Measurements from ENCODE around the gene SQSTM1. TPM values are rescaled to one million over a fixed set of nuclear protein-coding genes. Genes with fewer than 3 reads are reported as not detected.

SQSTM1 gene
- total and polyA plus RNA-seq, 10 donors: 105 to 328 (median 276) TPM

DNA sequence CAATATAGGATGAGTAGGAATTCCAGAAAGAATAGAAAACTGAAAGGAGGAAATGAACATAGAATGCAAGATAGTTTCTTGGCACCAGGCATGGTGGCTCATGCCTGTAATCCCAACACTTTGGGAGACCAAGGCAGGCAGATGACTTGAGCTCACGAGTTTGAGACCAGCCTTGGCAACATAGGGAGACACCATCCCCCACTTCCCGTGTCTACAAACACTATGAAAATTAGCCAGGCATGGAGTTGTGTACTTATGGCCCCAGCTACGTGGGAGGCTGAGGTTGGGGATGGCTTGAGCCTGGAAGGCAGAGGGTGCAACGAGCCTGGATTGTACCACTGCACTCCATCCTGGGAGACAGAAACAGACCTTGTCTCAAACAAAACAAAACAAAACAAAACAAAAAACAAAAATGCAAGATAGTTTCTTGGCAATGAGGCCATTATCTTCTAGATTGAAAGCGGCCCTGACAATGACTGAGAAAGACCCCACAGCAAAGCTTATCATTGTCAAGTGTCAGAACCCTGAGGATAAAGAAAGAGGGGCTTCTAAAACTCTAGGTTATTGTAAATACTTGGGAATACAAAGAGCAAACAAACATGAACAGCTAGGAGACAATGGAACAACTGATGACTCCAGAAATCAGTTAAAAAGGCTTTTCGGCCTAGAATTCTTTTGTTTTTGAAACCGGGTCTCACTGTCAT is 9.2 kb downstream of the SQSTM1 start:
- Histone ChIP-seq H3K4me1 (peaks cover 0 to 48% (median 24%) of the 10 kb centered on the region in 6 donors), H3K27ac (peak overlapping the region in 1 of 8 donors; percentile 33), H3K27me3 (replicated peaks in 1 of 7) (no peaks in the 10 kb centered on the region), H3K9me3 (no peaks in the 10 kb centered on the region), H3K4me3 (no peak overlapping the region), H3K36me3 (peaks cover 15 to 98% (median 92%) of the 10 kb centered on the region in 6 donors)
- 83 to 93% (median 91%) methylated on average over 7 of the region's 7 CpGs for WGBS, 5 donors
- intact Hi-C loops (cut with DNase I; ENCODE audit: low total_unique reads): no loop called here
- TF ChIP-seq POLR2A (IDR thresholded peaks at IDR 0.05) (no peak), POLR2AphosphoS5 (IDR thresholded peaks at IDR 0.05) (peak in 2 of 3 donors; percentile 28 to 60)
- no peak for DNase-seq

DNA sequence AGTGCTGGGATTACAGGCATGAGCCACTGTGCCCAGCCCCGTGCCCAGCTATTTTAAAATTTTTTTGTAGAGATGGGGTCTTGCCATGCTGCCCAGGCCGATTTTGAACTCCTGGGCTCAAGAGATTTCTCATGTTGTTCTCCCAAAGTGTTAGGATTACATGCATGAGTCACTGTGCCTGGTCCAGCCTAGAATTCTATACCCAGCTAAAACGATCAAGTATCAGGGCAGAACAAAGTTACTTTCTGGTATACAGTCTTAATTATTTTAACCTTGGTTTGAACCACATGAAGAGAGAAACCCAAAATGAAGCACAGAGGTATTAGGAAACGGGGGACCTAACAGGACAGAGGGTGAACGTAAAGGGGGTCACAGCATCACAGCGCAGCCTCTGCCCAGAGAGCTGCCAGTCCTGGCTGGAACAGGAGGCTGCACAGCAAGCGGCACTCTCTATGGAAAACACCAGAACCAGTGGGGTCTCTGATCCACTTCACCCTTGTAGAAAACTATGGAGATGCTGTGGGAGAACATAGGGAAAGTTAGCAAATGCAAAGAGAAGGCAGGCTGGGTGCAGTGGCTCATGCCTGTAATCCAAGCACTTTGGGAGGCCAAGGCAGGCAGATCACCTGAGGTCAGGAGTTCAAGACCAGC is 10.2 kb downstream of the SQSTM1 start:
- Histone ChIP-seq H3K4me1 (peaks cover under 1 to 44% (median 17%) of the 10 kb centered on the region in 6 donors), H3K36me3 (peaks cover 15 to 98% (median 89%) of the 10 kb centered on the region in 6 donors), H3K4me3 (no peak overlapping the region), H3K27ac (no peak overlapping the region), H3K9me3 (no peaks in the 10 kb centered on the region), H3K27me3 (replicated peaks in 1 of 7) (no peaks in the 10 kb centered on the region)
- intact Hi-C loops (cut with DNase I; ENCODE audit: low total_unique reads): no loop called here
- no peak for DNase-seq
- TF ChIP-seq, protein P1, sequence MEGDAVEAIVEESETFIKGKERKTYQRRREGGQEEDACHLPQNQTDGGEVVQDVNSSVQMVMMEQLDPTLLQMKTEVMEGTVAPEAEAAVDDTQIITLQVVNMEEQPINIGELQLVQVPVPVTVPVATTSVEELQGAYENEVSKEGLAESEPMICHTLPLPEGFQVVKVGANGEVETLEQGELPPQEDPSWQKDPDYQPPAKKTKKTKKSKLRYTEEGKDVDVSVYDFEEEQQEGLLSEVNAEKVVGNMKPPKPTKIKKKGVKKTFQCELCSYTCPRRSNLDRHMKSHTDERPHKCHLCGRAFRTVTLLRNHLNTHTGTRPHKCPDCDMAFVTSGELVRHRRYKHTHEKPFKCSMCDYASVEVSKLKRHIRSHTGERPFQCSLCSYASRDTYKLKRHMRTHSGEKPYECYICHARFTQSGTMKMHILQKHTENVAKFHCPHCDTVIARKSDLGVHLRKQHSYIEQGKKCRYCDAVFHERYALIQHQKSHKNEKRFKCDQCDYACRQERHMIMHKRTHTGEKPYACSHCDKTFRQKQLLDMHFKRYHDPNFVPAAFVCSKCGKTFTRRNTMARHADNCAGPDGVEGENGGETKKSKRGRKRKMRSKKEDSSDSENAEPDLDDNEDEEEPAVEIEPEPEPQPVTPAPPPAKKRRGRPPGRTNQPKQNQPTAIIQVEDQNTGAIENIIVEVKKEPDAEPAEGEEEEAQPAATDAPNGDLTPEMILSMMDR (IDR thresholded peaks at IDR 0.05 in 8 of 11, conservative IDR thresholded peaks at IDR 0.05 in 3 of 11): no peak
- TF ChIP-seq POLR2AphosphoS5 (IDR thresholded peaks at IDR 0.05) (peak in 2 of 3 donors; percentile 35 to 36), POLR2A (IDR thresholded peaks at IDR 0.05) (no peak)
- WGBS, 5 donors: 93 to 100% (median 96%) methylated on average over 7 of the region's 7 CpGs

GRCh38 chr5:179832039-179832745 is 11.5 kb downstream of the SQSTM1 start:
- Histone ChIP-seq H3K4me1 (peaks cover 10 to 44% (median 24%) of the 10 kb centered on the region in 6 donors), H3K27ac (no peak overlapping the region), H3K36me3 (peaks cover 15 to 98% (median 89%) of the 10 kb centered on the region in 6 donors), H3K9me3 (no peaks in the 10 kb centered on the region), H3K27me3 (replicated peaks in 1 of 7) (no peaks in the 10 kb centered on the region), H3K4me3 (no peak overlapping the region)
- intact Hi-C loops (cut with DNase I; ENCODE audit: low total_unique reads): no loop called here
- TF ChIP-seq POLR2AphosphoS5 (IDR thresholded peaks at IDR 0.05): peak; percentile 43 to 77 (median 54)
- TF ChIP-seq, protein P1 (IDR thresholded peaks at IDR 0.05 in 8 of 11, conservative IDR thresholded peaks at IDR 0.05 in 3 of 11): no peak
- DNase-seq: no peak
- WGBS, 5 donors: 94 to 97% (median 95%) methylated on average over 16 to 20 of the region's 20 CpGs

GRCh38 chr5:179833056-179833708 is 12.5 kb downstream of the SQSTM1 start:
- Histone ChIP-seq H3K36me3 (peaks cover 15 to 98% (median 90%) of the 10 kb centered on the region in 6 donors), H3K27me3 (replicated peaks in 1 of 7) (no peaks in the 10 kb centered on the region), H3K27ac (no peak overlapping the region), H3K4me3 (no peak overlapping the region), H3K9me3 (no peaks in the 10 kb centered on the region), H3K4me1 (peaks cover 10 to 44% (median 22%) of the 10 kb centered on the region in 6 donors)
- 89 to 94% (median 93%) methylated on average over 23 of the region's 23 CpGs for WGBS, 5 donors
- TF ChIP-seq POLR2A (IDR thresholded peaks at IDR 0.05): no peak
- TF ChIP-seq, protein P1 (IDR thresholded peaks at IDR 0.05 in 8 of 11, conservative IDR thresholded peaks at IDR 0.05 in 3 of 11): no peak
- TF ChIP-seq POLR2AphosphoS5 (IDR thresholded peaks at IDR 0.05): peak; percentile 48 to 71 (median 68)
- no peak for DNase-seq
- intact Hi-C loops (cut with DNase I; ENCODE audit: low total_unique reads): no loop called here

Data from spleen (tissue), 11 donors.